Measurements from ENCODE around the gene WNT5A.

The WNT5A gene

GRCh38 chr3:55501905-55502304 lies 14.8 kb upstream of the WNT5A start:
- H3K36me3 ChIP-seq (ENCODE audit: control insufficient read depth, insufficient read depth, low read length): no peaks in the 10 kb centered on the region
- no peak overlapping the region for H3K9ac ChIP-seq (ENCODE audit: low read depth, low read length)
- H3K4me1 ChIP-seq (ENCODE audit: control insufficient read depth, insufficient read depth, low read length): no peaks in the 10 kb centered on the region
- H3K4me3 ChIP-seq (ENCODE audit: low read depth, low read length): no peak overlapping the region
- H3K9me3 ChIP-seq (ENCODE audit: control insufficient read depth, insufficient read depth, low read length): no peaks in the 10 kb centered on the region
- H3K27me3 ChIP-seq (ENCODE audit: control insufficient read depth, insufficient read depth, low read length): peaks cover 3% of the 10 kb centered on the region

GRCh38 chr3:55500555-55501330 lies 13.6 kb upstream of the WNT5A start:
- Histone ChIP-seq H3K36me3 (ENCODE audit: control insufficient read depth, insufficient read depth, low read length) (no peaks in the 10 kb centered on the region), H3K4me3 (ENCODE audit: low read depth, low read length) (no peak overlapping the region), H3K4me1 (ENCODE audit: control insufficient read depth, insufficient read depth, low read length) (no peaks in the 10 kb centered on the region)

GRCh38 chr3:55498520-55498919 lies 11.4 kb upstream of the WNT5A start:
- Histone ChIP-seq H3K9ac (ENCODE audit: low read depth, low read length) (no peak overlapping the region), H3K4me3 (ENCODE audit: low read depth, low read length) (no peak overlapping the region), H3K27me3 (ENCODE audit: control insufficient read depth, insufficient read depth, low read length) (peaks cover 3% of the 10 kb centered on the region), H3K4me1 (ENCODE audit: control insufficient read depth, insufficient read depth, low read length) (no peaks in the 10 kb centered on the region), H3K36me3 (ENCODE audit: control insufficient read depth, insufficient read depth, low read length) (no peaks in the 10 kb centered on the region), H3K9me3 (ENCODE audit: control insufficient read depth, insufficient read depth, low read length) (no peaks in the 10 kb centered on the region)

More at GRCh38 chr3:55500555-55501330, 13.6 kb upstream of the WNT5A start:
- Histone ChIP-seq H3K9ac (ENCODE audit: low read depth, low read length) (no peak overlapping the region), H3K27me3 (ENCODE audit: control insufficient read depth, insufficient read depth, low read length) (peaks cover 3% of the 10 kb centered on the region), H3K9me3 (ENCODE audit: control insufficient read depth, insufficient read depth, low read length) (no peaks in the 10 kb centered on the region)

DNA sequence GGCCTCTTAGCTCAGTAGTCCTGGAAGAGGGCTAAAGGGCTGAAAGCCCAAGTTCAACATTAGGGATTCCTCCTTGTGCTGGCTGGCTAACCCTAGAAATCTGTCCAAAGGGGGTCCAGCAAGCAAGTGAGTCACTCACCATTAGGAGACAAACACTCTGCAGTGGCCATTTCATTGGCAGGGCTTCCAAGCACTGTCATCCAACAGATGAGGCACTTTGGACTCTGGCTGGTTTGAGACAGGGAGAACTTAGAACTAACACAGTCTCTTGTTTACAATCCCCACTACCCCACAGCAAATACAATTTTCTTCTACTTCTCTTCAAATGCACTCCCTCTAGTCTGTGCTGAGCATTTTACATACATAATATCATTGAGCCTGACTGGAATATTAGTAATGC lies 10.1 kb upstream of the WNT5A start:
- no peak overlapping the region for H3K4me3 ChIP-seq (ENCODE audit: low read depth, low read length)
- no peaks in the 10 kb centered on the region for H3K36me3 ChIP-seq (ENCODE audit: control insufficient read depth, insufficient read depth, low read length)
- H3K27me3 ChIP-seq (ENCODE audit: control insufficient read depth, insufficient read depth, low read length): peaks cover 13% of the 10 kb centered on the region
- H3K9ac ChIP-seq (ENCODE audit: low read depth, low read length): no peak overlapping the region
- H3K9me3 ChIP-seq (ENCODE audit: control insufficient read depth, insufficient read depth, low read length): no peaks in the 10 kb centered on the region
- H3K4me1 ChIP-seq (ENCODE audit: control insufficient read depth, insufficient read depth, low read length): no peaks in the 10 kb centered on the region

DNA sequence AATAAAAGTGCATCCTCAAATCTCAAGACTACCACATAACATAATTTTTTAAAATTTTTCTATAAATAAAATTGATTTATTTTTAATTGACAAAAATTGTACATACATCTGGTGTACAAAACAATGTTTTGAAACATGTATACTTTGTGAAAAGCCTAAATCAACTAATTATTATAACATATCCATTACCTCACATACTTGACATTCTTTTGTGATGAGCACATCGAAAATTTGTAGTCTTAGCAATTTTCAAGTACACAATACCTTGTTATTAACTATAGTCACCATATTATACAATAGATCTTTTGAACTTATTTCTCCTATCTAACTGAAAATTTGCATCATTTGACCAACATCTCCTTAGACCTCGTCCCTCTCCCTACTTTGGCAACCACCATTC lies 7.9 kb upstream of the WNT5A start:
- no peak overlapping the region for H3K4me3 ChIP-seq (ENCODE audit: low read depth, low read length)
- no peak overlapping the region for H3K9ac ChIP-seq (ENCODE audit: low read depth, low read length)
- H3K27me3 ChIP-seq (ENCODE audit: control insufficient read depth, insufficient read depth, low read length): peaks cover 31% of the 10 kb centered on the region
- H3K9me3 ChIP-seq (ENCODE audit: control insufficient read depth, insufficient read depth, low read length): no peaks in the 10 kb centered on the region
- H3K36me3 ChIP-seq (ENCODE audit: control insufficient read depth, insufficient read depth, low read length): no peaks in the 10 kb centered on the region
- H3K4me1 ChIP-seq (ENCODE audit: control insufficient read depth, insufficient read depth, low read length): peaks cover 3% of the 10 kb centered on the region

DNA sequence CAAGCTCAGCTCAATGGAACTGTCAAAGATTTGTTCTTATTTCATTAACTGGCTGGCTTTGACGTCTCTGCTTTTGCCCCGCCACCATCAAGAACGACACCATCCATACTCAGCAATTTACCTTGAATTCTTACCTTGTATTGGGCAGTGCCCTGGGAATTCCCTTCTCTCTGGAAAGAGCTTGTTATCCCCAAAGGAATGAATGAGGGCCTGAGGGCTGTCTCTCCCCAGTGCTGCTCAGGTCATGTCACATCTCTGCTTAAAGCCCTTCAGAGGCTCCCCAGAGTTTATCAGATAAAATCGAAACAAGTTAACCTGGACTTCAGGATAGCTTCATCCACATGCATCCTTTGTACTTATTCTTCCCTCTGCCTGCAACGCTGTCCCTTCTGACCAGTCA lies 5.9 kb upstream of the WNT5A start:
- no peaks in the 10 kb centered on the region for H3K36me3 ChIP-seq (ENCODE audit: control insufficient read depth, insufficient read depth, low read length)
- no peaks in the 10 kb centered on the region for H3K9me3 ChIP-seq (ENCODE audit: control insufficient read depth, insufficient read depth, low read length)
- H3K4me3 ChIP-seq (ENCODE audit: low read depth, low read length): no peak overlapping the region
- no peak overlapping the region for H3K9ac ChIP-seq (ENCODE audit: low read depth, low read length)
- peaks cover 46% of the 10 kb centered on the region for H3K27me3 ChIP-seq (ENCODE audit: control insufficient read depth, insufficient read depth, low read length)
- H3K4me1 ChIP-seq (ENCODE audit: control insufficient read depth, insufficient read depth, low read length): peaks cover 3% of the 10 kb centered on the region

- Histone ChIP-seq H3K36me3 (ENCODE audit: control insufficient read depth, insufficient read depth, low read length) (no peaks in the 10 kb centered on the region), H3K27me3 (ENCODE audit: control insufficient read depth, insufficient read depth, low read length) (peaks cover 56% of the 10 kb centered on the region), H3K9me3 (ENCODE audit: control insufficient read depth, insufficient read depth, low read length) (no peaks in the 10 kb centered on the region), H3K9ac (ENCODE audit: low read depth, low read length) (no peak overlapping the region), H3K4me3 (ENCODE audit: low read depth, low read length) (no peak overlapping the region), H3K4me1 (ENCODE audit: control insufficient read depth, insufficient read depth, low read length) (peaks cover 3% of the 10 kb centered on the region)
Observed at GRCh38 chr3:55491296-55491816, 4.2 kb upstream of the WNT5A start.

- peaks cover 56% of the 10 kb centered on the region for H3K27me3 ChIP-seq (ENCODE audit: control insufficient read depth, insufficient read depth, low read length)
- H3K9ac ChIP-seq (ENCODE audit: low read depth, low read length): no peak overlapping the region
- H3K36me3 ChIP-seq (ENCODE audit: control insufficient read depth, insufficient read depth, low read length): no peaks in the 10 kb centered on the region
- H3K9me3 ChIP-seq (ENCODE audit: control insufficient read depth, insufficient read depth, low read length): no peaks in the 10 kb centered on the region
- H3K4me3 ChIP-seq (ENCODE audit: low read depth, low read length): peak overlapping the region; percentile 86
- peaks cover 3% of the 10 kb centered on the region for H3K4me1 ChIP-seq (ENCODE audit: control insufficient read depth, insufficient read depth, low read length)
Observed at GRCh38 chr3:55490276-55490913, 3.3 kb upstream of the WNT5A start.

DNA sequence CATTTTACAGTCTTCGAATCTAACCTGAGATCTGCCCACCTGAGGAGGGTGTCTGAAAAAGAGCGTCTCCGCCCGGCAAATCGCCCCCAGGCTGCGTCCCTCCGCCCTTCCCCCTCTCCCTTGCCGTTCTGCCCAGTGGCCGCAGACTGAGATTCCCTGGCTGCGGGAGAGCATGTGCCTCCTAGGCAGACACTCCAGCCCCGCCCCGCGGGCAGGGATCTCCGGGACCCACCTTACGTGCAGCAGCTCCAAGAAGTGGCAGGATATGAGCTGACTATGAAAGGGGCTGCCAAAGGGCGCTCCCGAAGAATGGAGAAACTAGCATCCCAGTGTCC lies 2.7 kb upstream of the WNT5A start:
- H3K4me3 ChIP-seq (ENCODE audit: low read depth, low read length): peak overlapping the region; percentile 86
- no peaks in the 10 kb centered on the region for H3K36me3 ChIP-seq (ENCODE audit: control insufficient read depth, insufficient read depth, low read length)
- no peaks in the 10 kb centered on the region for H3K9me3 ChIP-seq (ENCODE audit: control insufficient read depth, insufficient read depth, low read length)
- peaks cover 3% of the 10 kb centered on the region for H3K4me1 ChIP-seq (ENCODE audit: control insufficient read depth, insufficient read depth, low read length)
- H3K27me3 ChIP-seq (ENCODE audit: control insufficient read depth, insufficient read depth, low read length): peaks cover 57% of the 10 kb centered on the region
- no peak overlapping the region for H3K9ac ChIP-seq (ENCODE audit: low read depth, low read length)

DNA sequence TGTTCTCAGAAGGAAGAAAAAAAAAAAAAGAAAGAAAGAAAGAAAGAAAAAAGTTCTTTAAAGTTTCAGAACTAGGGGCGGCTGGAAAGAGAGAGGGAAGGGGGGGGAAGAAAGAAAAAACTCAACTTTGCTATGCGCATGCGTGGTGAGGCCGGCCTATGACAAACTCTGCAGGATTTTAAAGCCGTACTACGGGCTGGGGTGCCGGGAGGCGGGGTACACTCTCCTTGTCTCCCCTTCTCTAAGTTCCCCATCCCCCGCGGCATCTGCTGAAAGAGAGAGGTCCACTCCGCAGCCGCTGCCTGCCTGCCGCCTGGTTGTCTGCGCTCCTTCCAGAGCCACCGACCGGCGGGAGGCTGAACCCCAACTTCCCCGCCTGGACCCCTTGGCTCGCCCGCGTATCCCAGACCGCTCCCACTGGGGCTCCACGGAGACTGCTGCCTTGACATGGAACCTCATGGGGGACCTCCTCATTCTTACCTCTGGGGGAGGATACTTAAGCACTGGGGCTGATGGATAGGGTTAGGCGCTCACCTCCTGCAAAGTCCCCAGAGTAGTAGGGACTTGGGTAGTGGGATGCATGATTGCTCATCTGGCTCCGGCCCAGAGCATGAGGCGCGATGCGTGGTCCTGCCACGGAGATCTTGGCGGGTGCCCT lies 1.4 kb upstream of the WNT5A start:
- Histone ChIP-seq H3K9ac (ENCODE audit: low read depth, low read length) (no peak overlapping the region), H3K27me3 (ENCODE audit: control insufficient read depth, insufficient read depth, low read length) (peaks cover 69% of the 10 kb centered on the region), H3K9me3 (ENCODE audit: control insufficient read depth, insufficient read depth, low read length) (no peaks in the 10 kb centered on the region), H3K36me3 (ENCODE audit: control insufficient read depth, insufficient read depth, low read length) (no peaks in the 10 kb centered on the region), H3K4me1 (ENCODE audit: control insufficient read depth, insufficient read depth, low read length) (peaks cover 3% of the 10 kb centered on the region), H3K4me3 (ENCODE audit: low read depth, low read length) (peak overlapping the region; percentile 86)

GRCh38 chr3:55487381-55488241 lies 505 bp upstream of the WNT5A start:
- H3K9ac ChIP-seq (ENCODE audit: low read depth, low read length): peak overlapping the region; percentile 54
- peaks cover 72% of the 10 kb centered on the region for H3K27me3 ChIP-seq (ENCODE audit: control insufficient read depth, insufficient read depth, low read length)
- H3K4me1 ChIP-seq (ENCODE audit: control insufficient read depth, insufficient read depth, low read length): peaks cover 3% of the 10 kb centered on the region
- H3K4me3 ChIP-seq (ENCODE audit: low read depth, low read length): peak overlapping the region; percentile 86
- H3K36me3 ChIP-seq (ENCODE audit: control insufficient read depth, insufficient read depth, low read length): no peaks in the 10 kb centered on the region
- no peaks in the 10 kb centered on the region for H3K9me3 ChIP-seq (ENCODE audit: control insufficient read depth, insufficient read depth, low read length)
